GM10266 (cell line): ENCODE results near the gene PIGK.

Source experiments
- DNase-seq: peaks from one replicate; pipeline ENCODE4 v3.0.0; 2012; ENCODE audit errors: extremely low spot score
- CTCF ChIP-seq: IDR thresholded peaks from 2 replicates; pipeline ENCODE4 v1.5.1; 2012; ENCODE audit warnings: mild to moderate bottlenecking, low read depth; ENCODE audit not compliant: control insufficient read depth, insufficient read depth; ENCODE audit errors: missing control alignments

The PIGK gene

GRCh38 chr1:77219166-77219887 is at the start of gene PIGK:
Gene PIGK (minus strand): TSS chr1:77219430. CDS start chr1:77219402, 28 bp downstream.
- peak; percentile 68 for DNase-seq
- TF ChIP-seq CTCF, result no peak

GRCh38 chr1:77267035-77267434 is 47.8 kb upstream of the PIGK start:
- DNase-seq, result no peak
- TF ChIP-seq CTCF, result no peak

GRCh38 chr1:77265180-77265579 is 46.0 kb upstream of the PIGK start:
- no peak for DNase-seq
- TF ChIP-seq CTCF, result no peak

- no peak for DNase-seq
- TF ChIP-seq CTCF, result no peak
These were observed 44.5 kb upstream of the PIGK start for GRCh38 chr1:77263708-77264107.

GRCh38 chr1:77253211-77253610 is 34.0 kb upstream of the PIGK start:
- TF ChIP-seq CTCF, result no peak
- DNase-seq, result no peak

GRCh38 chr1:77250126-77250525 is 30.9 kb upstream of the PIGK start:
- no peak for TF ChIP-seq CTCF
- no peak for DNase-seq

- TF ChIP-seq CTCF, result no peak
- no peak for DNase-seq
These were observed 26.6 kb upstream of the PIGK start for GRCh38 chr1:77245830-77246229.
